HG02571 (cell line): Measurements from ENCODE around the gene POLR2E.
"Not testable (repeated sequence)": the region's sequence is repeated elsewhere in the genome, so short reads cannot be mapped to it uniquely, and the experiment has no call there.

ENCODE experiments used
- ATAC-seq: cut with Tn5 transposase; IDR thresholded peaks from one replicate; pipeline ENCODE4 v1.9.1; 2021; ENCODE audit warnings: mild to moderate bottlenecking, moderate library complexity; ENCODE audit not compliant: unreplicated experiment

POLR2E gene

DNA sequence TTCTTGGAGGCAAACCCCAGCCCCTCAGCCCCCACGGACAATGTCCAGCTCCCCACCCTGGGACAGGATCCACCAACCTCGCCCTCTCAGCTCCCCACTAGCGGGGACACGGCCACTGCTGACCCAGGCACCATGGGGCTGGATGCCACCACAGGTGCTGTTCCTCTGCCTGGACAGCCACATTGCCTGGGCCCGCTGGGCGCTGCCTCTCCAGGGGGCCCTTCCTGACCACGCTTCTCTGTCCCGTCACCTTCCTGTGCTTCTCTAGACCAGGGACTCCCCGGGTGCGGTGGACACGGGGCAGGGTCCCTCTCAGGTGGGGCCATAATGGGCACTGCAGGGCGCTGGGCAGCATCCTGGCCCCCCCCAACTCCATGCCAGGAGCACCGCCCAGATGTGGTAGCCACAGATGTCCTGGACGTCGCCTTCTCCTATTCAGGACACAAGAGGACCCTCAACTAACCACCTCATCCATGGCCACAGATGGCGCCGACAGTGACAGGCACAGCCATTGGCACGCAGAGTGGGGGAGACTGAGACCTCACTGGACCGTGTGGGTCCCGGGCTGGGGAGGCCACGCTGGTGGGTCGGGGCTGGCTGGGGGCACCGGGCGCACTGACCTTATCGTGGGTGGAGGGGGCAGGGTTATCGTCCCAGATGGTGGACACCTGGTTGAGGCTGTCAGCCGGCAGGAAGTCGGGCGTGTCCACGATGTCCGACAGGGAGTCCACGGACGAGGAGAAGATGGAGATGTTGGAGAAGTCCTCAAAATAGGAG, 32.0 kb upstream of the POLR2E start:
- no peak for ATAC-seq

DNA sequence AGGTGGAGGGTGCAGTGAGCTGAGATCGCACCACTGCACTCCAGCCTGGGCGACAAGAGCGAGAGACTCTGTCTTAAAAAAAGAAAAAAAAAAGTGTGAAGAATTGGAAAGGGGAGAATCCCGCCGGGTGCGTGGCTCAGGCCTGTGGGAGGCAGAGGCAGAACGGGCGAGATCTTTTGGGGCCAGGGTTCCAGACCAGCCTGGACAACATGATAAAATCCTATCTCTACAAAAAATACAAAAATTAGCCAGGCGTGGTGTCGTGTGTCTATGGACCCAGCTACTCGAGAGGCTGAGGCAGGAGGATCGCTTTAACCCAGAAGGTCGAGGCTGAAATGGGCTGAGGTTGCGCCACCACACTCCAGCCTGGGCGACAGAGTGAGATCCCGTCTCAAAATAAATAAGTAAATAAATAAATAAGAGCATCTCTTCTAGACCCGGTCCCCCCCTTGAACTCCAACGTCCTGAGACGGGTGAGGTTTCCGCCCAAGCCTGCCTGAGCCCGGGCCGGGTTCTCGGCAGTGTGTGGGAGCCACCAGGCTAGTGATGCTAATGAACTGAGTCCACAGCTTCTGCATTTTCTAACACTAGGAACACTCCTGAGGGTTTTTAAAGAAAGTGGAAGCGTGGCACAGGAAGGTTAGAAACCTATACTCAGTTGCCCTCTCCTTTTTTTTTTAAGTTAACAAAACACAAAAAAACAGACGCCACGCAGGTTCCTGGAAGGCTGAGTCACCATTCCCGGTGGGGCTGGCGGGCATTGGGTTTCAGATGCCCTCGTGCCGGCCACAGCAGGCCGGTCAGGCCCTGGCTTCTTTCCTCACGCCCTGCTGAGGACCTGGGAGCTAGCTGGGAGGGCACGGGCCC, 30.7 kb upstream of the POLR2E start:
- no peak for ATAC-seq

DNA sequence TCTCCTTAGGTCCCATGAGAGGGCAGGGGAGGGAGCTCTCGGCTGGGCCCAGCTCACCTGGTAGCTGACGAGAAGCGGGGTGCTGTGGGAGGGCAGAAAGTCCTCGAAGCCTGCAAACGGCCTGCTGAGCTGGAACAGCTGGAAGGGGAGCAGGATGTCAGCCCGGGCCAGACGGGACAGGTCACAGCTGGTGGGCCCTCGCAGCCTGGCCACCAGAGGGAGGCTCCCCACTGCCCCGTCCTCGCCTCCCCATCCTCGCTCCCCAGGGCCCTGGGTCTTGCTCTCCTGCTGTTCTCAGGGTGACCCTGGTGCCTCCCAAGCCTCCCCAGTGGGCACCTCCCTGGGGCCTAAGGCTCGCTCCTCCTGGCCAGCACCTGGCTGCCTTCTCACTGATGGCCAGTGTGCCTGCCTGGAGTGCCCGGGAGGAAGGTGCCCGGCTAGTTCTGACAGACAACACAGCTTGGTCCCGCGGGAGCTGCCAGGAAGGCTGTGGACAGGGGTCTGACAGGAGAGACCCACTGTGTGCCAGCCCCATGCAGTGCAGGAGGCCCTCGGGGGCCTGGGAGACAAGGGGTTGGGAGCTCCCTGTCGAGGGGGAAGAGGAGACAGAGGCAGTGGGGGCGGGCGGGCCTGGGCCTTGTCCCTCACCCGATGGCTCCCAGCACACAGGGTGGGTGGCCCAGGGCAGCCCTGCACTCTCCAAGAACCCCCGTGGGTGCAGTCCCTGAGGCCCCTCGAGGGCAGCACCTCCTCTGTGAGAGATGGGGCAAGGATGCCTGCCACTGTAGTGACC, 28.9 kb upstream of the POLR2E start:
- no peak for ATAC-seq

DNA sequence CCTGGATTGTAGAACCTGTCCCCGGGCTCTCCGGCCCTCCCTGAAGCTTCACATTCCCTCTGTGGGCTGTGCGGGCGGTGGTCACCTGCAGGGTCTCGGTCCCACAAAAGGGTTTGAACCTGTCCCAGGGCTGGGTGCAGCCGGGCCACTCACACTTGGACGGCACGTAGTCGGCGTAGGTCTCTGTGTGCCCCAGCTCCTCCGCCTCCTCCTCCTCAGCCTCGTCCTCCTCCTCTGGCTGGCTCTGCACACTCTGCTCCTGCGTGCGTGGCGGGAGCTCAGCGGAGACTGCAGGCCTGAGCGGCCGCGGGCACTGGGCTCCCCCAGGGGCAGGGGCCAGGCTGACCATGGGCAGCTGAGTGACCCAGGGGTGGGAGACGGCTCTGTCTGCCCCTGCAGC, 28.2 kb upstream of the POLR2E start:
- ATAC-seq = no peak

DNA sequence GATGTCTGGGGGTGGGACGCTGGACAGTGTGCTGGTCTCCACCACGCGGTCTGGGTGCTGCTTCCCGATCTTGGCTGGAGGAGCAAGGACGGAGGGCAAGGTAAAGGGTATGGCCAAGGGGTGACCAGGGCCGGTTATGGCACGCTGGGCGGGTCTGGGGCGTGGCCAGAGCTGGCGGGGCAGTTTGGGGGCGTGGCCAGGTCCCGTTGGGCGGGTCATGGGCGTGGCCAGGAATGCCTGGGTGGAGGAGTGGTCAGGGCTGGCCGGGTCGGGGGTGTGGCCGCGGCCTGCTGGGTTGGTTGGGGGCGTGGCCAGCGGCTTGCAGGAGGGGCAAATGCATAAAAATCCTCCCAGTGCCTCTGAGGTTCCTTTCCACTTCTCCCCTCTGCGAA, 27.8 kb upstream of the POLR2E start:
- no peak for ATAC-seq

DNA sequence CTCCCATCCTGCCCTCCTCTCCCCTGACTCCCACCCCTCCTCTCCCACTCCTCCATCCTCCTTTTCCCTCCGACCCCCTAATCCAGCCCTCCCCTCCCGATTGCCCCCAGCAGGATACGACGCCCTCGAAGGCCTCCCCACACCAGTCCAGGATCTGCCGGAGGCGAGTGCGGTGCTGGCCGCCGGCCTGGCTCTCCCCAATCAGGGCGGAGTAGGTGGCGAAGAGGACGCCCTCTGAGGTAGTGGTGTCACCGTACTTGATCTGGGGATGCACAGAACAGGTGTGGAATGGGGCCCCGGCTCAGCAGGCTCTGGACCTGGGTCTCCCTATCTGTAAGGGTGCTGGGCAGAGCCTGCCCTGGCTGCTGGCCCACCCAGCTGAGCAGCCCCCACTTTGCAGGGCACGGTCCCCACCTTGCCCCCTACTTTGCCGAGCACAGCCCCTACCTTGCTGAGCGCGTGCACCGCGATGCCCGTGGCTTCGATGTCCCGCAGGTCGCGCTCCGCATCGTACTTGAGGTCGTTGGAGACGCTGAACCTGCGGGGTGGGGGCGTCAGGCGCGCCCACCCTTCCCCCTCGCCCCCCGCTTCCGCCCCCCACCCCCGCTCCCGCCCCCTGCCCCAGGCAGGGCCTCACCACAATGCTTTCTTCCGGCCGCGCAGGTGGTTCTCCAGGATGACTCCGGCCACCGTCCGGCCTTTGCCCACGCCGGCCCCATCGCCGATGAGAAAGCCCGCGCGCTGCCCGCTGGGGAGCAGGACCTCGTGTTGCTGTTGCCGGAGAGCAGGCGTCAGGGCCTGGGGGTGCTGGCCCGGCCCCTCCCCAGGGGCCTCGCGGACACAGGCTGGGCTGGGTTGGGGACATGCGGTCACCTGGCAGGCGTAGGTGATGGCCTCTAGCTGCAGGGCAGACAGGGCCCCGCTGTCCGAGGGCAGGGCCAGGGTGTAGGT, 27.1 kb upstream of the POLR2E start:
- ATAC-seq = no peak

DNA sequence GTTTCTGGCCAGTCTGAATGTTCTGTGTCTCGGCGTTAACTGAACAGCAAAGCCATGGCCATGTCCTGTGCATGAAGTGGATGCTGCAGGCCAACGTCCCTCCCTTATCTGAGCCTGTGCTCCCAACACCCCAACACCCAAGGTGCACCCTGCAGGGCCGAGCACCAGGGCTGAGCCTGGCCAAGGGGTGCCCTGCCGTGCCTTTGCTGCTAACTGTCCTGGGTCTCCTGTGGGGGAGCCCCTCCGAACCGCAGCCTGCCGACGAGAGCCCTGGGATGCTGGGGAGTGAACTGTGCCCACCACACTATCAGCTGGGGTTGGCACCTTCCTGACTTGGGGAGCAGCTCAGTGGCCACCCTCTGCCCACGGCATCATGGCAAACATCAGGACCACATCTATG, 26.2 kb upstream of the POLR2E start:
- ATAC-seq = no peak

DNA sequence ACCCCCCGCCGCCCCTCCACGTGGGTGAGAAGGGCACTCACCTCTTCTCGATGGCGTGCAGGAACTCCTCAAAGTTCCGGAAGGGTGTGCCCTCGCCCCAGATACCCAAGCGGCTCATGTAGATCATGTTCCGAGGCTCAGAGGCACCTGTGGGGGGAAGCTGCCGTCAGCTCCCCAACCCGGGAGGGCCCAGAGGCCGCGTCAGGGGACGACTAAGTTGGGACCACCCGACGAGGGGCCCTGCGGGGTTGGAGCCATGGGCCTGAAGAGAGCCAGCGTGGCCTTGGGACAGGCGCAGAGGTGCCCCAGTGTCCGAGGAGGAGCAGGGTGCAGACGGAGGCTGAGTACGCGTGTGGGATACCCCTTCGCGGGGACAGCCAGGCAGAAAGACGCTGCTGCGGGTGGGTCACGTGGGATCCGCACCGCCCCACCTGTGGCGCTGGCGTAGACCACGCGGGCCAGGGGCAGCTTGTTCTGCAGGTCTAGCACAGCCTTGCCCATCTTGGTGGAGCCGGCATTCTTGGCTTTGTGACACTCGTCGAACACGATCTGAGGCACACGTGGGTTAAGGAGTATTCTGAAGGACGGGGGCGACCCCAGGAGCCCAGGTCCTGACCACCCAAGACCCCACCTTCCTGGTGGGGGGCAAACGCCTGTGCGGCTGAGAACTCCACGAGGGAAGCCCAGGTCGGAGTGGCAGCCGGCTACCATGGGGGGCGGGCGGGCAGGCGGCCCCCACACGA, 24.5 kb upstream of the POLR2E start:
- ATAC-seq = no peak

DNA sequence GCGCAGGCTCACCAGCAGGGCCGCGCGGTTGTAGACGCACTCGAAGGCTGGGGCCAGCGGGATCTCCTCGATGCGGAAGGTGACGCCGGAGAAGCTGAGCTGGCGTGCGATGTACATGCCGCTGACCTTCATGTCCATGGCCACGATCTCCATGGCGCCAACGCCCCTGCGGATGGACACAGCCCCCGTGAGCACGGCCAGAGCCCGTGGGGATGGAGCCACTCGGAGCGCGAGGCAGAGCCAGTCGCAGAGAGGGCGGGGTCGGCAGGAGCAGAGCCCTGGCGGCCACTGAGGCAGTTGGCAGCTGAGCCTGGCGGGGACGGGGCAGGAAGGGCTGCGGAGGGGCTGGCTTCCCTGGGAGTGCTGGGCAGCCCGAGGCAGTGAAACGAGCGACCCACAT, 23.8 kb upstream of the POLR2E start:
- ATAC-seq = no peak

DNA sequence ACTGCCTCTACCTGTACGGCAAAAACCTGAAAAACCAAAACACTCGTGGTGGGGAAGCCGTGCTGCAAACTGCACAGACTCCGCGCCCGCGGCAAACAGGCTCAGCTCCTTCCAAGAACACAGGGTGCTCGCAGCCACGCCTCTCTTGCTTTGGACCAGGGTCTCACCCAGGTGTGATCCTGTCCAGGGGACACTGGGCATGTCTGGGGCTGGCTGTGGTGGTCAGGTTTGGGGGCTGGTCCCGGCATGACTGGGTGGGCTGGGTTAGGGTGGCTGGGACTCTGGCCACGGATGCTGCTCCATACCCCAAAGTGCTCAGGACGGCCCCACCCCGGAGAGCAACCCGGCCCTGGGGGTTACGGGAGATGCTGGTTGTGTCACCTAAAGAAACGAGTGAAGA, 22.5 kb upstream of the POLR2E start:
- no peak for ATAC-seq

DNA sequence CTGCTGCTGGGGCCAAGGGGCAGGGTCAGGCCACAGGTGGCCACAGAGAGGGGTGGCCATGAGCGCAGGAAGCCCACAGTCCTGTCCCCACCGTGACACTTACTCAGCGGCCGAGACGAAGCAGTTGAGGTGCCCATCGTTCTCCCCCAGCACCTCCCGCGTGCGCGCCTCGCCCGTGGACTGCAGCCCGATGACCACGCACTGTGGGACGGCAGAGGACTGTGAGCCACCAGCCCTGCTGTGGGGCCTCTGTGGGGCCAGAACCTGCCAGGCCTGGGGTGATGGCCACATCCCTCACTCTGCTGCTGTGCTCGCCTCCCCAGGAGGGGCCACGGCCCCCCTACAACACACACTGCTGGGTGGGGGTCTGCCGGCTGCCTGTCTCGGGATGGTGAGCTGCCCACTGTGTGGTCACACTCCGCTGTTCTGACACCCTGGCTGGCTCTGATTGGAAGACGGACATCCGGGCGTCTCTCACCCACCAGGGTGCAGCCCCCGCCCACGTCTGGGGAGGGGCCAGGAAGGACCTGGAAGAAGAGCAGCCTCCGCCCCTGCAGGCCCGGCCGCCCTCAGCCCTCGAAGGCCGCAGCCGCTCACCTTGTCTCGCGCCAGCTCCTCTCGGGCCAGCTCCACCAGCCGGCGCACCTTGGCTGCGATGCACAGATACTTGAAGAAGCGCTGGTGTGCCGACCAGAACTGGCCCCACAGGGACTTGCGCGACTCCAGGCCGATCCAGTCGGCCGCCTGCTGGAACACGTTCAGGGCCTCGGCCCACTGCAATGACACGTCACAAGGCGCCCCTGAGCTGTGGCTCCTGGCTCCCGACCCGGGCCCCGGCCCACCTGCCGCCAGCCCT, 21.8 kb upstream of the POLR2E start:
- no peak for ATAC-seq

DNA sequence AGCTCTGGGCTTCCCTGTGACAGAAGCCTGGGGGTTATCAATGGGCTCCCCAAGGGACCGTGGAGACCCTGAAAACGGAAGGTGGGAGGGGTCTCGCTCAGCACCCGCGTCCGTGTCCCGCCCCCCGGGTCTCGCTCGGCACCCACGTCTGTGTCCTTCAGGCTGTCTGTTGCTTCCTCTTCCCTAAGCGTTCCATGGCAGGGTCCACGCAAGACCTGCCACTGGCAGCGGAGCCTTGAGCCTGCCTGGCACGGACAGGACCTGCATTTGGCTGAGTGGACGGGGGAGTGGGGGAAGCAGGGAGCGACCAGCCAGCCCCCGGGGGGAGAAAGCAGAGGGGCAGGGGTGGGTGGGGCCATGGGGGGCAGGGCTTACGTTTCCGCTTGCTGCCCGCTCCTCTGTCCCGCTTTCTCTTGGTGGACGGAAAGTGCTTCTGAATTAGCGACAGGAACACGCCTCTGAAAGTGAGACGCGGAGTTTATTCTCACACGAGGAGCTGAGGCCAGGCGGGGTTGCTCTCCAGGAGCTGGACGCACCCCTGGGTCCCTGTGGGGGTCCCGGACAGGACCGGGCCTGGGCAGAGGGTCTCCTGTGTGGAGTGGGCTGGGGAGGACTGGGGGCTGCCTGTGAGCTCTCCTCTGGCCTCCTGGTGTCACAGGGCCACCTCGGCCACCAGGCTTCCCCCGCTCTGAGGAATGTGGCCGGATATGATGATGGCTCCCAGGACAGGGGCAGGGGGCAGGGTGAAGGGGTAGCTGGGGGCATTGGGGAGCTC, 20.7 kb upstream of the POLR2E start:
- no peak for ATAC-seq

DNA sequence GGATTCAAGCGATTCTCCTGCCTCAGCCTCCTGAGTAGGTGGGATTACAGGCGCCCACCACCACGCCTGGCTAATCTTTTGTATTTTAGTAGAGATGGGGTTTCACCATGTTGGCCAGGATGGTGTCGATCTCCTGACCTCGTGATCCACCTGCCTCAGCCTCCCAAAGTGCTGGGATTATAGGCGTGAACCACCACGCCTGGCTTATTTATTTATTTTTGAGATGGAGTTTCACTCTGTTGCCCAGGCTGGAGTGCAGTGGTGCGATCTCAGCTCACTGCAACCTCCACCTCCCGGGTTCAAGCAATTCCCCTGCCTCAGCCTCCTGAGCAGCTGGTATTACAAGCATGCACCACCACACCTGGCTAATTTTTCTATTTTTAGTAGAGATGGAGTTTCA, 19.6 kb upstream of the POLR2E start:
- ATAC-seq = not testable (repeated sequence)

DNA sequence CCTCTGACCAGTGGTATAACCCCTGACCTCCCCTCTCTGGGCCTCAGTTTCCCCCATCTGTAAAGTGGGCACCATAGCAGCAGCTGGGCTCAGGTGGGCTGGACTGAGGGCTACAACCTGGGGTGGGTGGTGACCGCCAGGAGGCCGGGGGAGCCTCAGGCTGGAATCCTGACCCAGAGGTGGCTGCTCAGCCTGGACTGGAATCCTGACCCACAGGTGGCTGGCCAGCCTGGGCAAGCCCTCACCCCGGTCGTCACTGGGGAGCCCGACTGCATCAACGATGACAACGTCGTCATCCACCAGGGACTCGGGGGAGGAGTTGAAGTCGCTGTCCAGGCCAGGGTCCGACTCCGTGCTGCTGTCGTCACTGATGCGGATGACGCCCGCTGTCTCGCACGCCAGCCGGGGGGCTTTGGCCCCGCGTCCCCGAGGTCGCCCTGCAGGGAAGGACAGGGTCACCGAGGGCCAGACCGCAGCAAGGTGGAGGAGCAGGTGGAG, 18.9 kb upstream of the POLR2E start:
- no peak for ATAC-seq

DNA sequence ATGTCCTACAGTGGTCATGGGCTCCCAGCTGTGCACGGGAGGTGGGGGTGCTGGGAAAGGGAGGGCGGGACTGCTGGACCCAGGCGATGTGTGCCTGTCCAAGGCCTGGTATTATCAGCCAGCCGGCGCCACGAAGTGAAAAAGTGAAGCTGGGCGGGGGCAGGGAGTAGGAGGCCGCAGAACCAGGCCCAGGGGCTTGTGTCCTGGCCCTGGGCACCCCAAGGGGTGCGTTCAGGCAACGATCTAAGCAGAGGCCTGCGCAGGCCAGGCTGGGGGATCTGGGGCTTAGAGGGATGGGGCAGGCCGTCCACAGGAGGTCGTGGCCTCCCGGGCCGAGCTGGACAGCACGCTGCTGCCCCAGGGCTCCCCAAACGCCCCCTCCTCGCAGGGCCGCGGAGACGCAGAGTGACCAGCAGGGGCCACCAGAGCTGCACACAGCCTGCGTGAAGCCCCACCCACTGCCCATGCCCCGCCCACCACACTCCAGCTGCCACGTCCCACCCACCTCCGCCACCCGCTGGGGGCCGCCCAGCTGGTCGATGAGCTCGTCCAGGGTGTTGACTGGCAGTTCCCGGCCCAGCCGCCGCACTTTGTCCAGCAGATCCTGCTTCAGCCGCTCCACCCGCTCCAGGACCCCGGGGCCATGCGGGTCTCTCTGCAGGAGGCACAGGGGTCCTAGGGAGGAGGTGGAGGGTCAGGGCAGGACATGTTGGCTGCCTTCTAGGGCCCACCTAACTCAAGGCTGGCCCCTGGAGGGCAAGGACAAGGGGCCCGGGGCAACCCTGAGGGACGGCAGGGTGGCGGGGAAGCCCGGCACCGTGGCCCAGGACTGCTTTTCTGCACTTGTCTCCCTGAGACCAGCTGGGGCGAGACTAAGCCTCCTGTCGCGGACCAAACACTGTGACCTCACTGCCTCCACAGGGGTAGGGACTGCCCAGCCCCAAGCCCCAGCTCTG, 18.1 kb upstream of the POLR2E start:
- peak; percentile 43 for ATAC-seq

DNA sequence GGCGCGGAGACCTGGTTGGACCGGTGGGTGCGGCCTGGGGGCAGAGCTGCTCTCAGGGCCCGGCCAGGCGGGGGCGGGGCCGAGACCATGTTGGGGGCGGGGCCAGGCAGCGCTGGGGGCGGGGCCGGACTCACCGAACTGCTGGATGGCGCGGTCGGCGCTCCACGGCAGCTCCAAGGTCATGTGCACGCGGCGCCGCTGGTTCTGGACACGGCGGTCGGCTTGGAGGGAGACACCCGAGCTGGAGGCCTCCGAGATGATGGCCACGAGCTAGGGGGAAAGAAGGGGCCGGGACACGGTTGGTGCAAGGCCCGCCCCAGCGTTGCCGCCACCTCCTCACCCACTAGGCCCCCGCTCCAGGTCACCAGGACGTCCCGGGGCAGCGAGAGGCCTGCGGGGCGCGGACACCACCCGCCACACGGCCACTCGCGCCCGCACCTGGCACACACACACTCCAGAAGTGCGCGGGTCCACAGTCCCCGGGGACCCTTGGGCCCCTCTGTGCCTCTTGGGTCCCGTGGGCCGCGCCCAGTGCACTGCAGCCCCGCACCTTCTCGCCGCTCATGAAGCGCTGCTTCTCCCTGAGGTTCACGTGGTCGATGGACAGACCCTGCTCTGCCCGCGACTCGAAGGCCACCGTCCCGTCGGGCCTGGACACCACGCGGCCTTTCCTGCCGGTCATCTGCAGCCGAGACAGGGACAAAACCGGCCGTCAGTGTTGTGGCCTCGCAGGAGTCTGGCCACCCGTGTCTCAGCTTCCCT, 17.3 kb upstream of the POLR2E start:
- no peak for ATAC-seq
